Neuronal stem cell (in vitro differentiated cells): ENCODE measurements around the gene KRT73.

Experiments used
- DNase-seq: peaks from one replicate; pipeline ENCODE4 v3.0.0-alpha.2; 2013; ENCODE audit warnings: low spot score
- H2AFZ ChIP-seq: one replicate; pipeline ENCODE4 v1.6.1; 2013; ENCODE audit warnings: mild to moderate bottlenecking, low read length, inconsistent platforms
- H2AK5ac ChIP-seq: 2 replicates; pipeline ENCODE4 v1.6.1; 2013; ENCODE audit warnings: low read depth, mild to moderate bottlenecking, inconsistent platforms, low read length, moderate library complexity, mixed read lengths
- H2BK120ac ChIP-seq: 2 replicates; pipeline ENCODE4 v1.6.1; 2013; ENCODE audit warnings: low read depth, mild to moderate bottlenecking, inconsistent platforms, low read length, moderate library complexity, mixed read lengths
- H2BK12ac ChIP-seq: one replicate; pipeline ENCODE4 v1.6.1; 2013; ENCODE audit warnings: low read length, inconsistent platforms
- H2BK15ac ChIP-seq: 2 replicates; pipeline ENCODE4 v1.6.1; 2013; ENCODE audit warnings: mild to moderate bottlenecking, low read length, inconsistent platforms, mixed read lengths
- H2BK5ac ChIP-seq: one replicate; pipeline ENCODE4 v1.6.1; 2013; ENCODE audit warnings: inconsistent platforms, mild to moderate bottlenecking, low read length, moderate library complexity
- H3K14ac ChIP-seq: one replicate; pipeline ENCODE4 v1.6.1; 2013; ENCODE audit warnings: low read length, inconsistent platforms
- H3K18ac ChIP-seq: 2 replicates; pipeline ENCODE4 v1.6.1; 2013; ENCODE audit warnings: low read length, inconsistent platforms
- H3K23ac ChIP-seq: 2 replicates; pipeline ENCODE4 v1.6.1; 2013; ENCODE audit warnings: low read depth, mild to moderate bottlenecking, mixed read lengths, low read length, inconsistent platforms; ENCODE audit not compliant: poor library complexity
- H3K27ac ChIP-seq: replicated peaks from 3 replicates; pipeline ENCODE4 v1.5.1; 2013; ENCODE audit warnings: low read length, inconsistent platforms
- H3K27me3 ChIP-seq, 3 experiments: 2 replicates each; pipeline ENCODE4 v1.6.1; 2013; ENCODE audit warnings: low read length in 3 of 3, mild to moderate bottlenecking in 2 of 3, inconsistent platforms in 1 of 3, low read depth in 1 of 3, mixed read lengths in 1 of 3, moderate library complexity in 1 of 3; ENCODE audit not compliant: control insufficient read depth in 3 of 3, insufficient read depth in 3 of 3
- H3K36me3 ChIP-seq, 2 donors: replicated peaks in 1 of 2; 2 replicates each; pipeline ENCODE4 v1.6.1; 2013; ENCODE audit warnings: low read length in 2 of 2; ENCODE audit not compliant: control insufficient read depth in 2 of 2, insufficient read depth in 2 of 2
- H3K4ac ChIP-seq: 2 replicates; pipeline ENCODE4 v1.6.1; 2013; ENCODE audit warnings: inconsistent platforms, mild to moderate bottlenecking, low read length, moderate library complexity
- H3K4me1 ChIP-seq, 2 donors: 1 replicate in 1 of 2; 2 replicates in 1 of 2; pipeline ENCODE4 v1.6.1; 2013; ENCODE audit warnings: low read length in 2 of 2, low read depth in 1 of 2; ENCODE audit not compliant: control insufficient read depth in 2 of 2, insufficient read depth in 1 of 2
- H3K4me2 ChIP-seq: one replicate; pipeline ENCODE4 v1.6.1; 2013; ENCODE audit warnings: mild to moderate bottlenecking, low read length, inconsistent platforms; ENCODE audit not compliant: insufficient read depth, poor library complexity, severe bottlenecking
- H3K4me3 ChIP-seq, 2 donors: 2 replicates each; pipeline ENCODE4 v1.5.1; 2013; ENCODE audit warnings: low read length in 2 of 2, mild to moderate bottlenecking in 2 of 2, inconsistent platforms in 1 of 2, moderate library complexity in 1 of 2
- H3K79me1 ChIP-seq: one replicate; pipeline ENCODE4 v1.6.1; 2013; ENCODE audit warnings: low read depth, mild to moderate bottlenecking, inconsistent platforms, low read length, moderate library complexity
- H3K9ac ChIP-seq: one replicate; pipeline ENCODE4 v1.6.1; 2013; ENCODE audit warnings: mild to moderate bottlenecking, low read depth, low read length, inconsistent platforms; ENCODE audit not compliant: poor library complexity
- H3K9me3 ChIP-seq, 2 donors: replicated peaks in 1 of 2; 2 replicates each; pipeline versions ENCODE3 to v1.6.1; 2013; ENCODE audit warnings: low read length in 2 of 2, mild to moderate bottlenecking in 2 of 2, inconsistent platforms in 1 of 2, low read depth in 1 of 2, mixed read lengths in 1 of 2, moderate library complexity in 1 of 2; ENCODE audit not compliant: control insufficient read depth in 2 of 2, insufficient read depth in 1 of 2
- H4K8ac ChIP-seq: one replicate; pipeline ENCODE4 v1.6.1; 2013; ENCODE audit warnings: low read depth, mild to moderate bottlenecking, inconsistent platforms, low read length, moderate library complexity
- H4K91ac ChIP-seq: one replicate; pipeline ENCODE4 v1.6.1; 2013; ENCODE audit warnings: low read length, low read depth, mild to moderate bottlenecking, inconsistent platforms; ENCODE audit not compliant: poor library complexity
- WGBS, 2 donors: extraction: QIAGEN DNeasy Blood & Tissue Kit; methylation state at CpG; one replicate each; pipeline ENCODE4 v1.1.7; 2013; ENCODE audit warnings: missing lambda C conversion rate in 2 of 2, mixed read lengths in 1 of 2; ENCODE audit not compliant: insufficient read length in 2 of 2, insufficient replicate concordance in 1 of 2; ENCODE audit errors: extremely low coverage in 2 of 2; 5-methylcytosine and 5-hydroxymethylcytosine counted together

KRT73 gene

DNA sequence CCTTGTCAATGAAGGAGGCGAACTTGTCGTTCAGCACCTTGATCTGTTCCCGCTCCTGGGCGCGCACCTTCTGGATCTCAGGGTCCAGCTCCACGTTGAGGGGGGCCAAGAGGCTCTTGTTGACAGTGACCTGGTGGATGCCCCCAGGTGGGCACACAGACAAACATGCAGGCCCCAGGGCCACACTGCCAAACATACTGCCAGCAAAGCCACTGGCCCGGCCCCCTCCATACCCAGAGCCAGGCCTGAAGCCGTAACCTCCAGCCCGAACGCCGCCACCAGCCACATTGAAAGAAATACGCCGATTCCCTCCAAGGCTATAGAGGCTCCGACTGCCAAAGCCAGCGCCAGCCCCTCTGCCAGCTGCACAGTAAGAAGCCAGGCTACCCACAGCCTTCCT lies 45.1 kb downstream of the KRT73 start:
- Histone ChIP-seq H3K36me3 (no peaks in the 10 kb centered on the region), H2BK5ac (no peak overlapping the region), H3K27me3 (peaks cover 0 to 8% (median 0%) of the 10 kb centered on the region in 3 experiments), H2BK15ac (no peak overlapping the region), H2AK5ac (no peak overlapping the region), H3K18ac (no peak overlapping the region), H4K8ac (no peak overlapping the region), H3K4me3 (no peak overlapping the region), H3K4me1 (peaks cover 0 to 5% of the 10 kb centered on the region in 2 donors), H3K9me3 (no peaks in the 10 kb centered on the region), H2BK12ac (no peak overlapping the region), H2BK120ac (no peak overlapping the region), H3K23ac (no peak overlapping the region), H2AFZ (no peak overlapping the region), H3K79me1 (no peaks in the 10 kb centered on the region), H3K4ac (no peak overlapping the region), H3K9ac (no peak overlapping the region), H3K4me2 (no peak overlapping the region), H3K27ac (no peak overlapping the region), H3K14ac (no peak overlapping the region), H4K91ac (no peak overlapping the region)
- no peak for DNase-seq
- WGBS, 2 donors, result no CpG with 5 or more reads among the region's 15 CpGs

DNA sequence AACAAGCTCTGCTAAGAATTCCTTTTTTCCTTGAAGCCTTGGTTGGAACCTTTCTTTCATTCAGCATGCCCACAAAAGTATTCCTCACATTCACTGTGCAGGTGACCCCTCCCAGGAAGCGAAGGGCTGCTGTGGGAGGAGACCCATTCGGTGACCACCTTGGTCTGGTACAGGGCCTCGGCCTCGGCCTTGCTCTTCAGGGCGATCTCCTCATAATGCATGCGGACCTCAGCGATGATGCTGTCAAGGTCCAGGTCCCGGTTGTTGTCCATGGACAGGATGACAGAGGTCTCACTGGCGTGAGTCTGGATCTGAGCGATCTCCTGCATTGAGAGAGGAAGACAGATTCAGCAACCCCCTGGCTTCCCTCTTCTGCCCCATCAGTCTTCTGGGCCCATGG lies 47.8 kb downstream of the KRT73 start:
- Histone ChIP-seq H3K36me3 (no peaks in the 10 kb centered on the region), H4K8ac (no peak overlapping the region), H3K9ac (no peak overlapping the region), H3K18ac (no peak overlapping the region), H3K23ac (no peak overlapping the region), H3K79me1 (no peaks in the 10 kb centered on the region), H3K4me1 (peaks cover 0 to 4% of the 10 kb centered on the region in 2 donors), H3K9me3 (no peaks in the 10 kb centered on the region), H2BK15ac (no peak overlapping the region), H4K91ac (no peak overlapping the region), H3K4me3 (no peak overlapping the region), H3K4me2 (no peak overlapping the region), H2BK12ac (no peak overlapping the region), H3K27me3 (peaks cover 0 to 3% (median 0%) of the 10 kb centered on the region in 3 experiments), H2BK120ac (no peak overlapping the region), H3K14ac (no peak overlapping the region), H2AK5ac (no peak overlapping the region), H3K4ac (no peak overlapping the region), H2AFZ (no peak overlapping the region), H3K27ac (no peak overlapping the region), H2BK5ac (no peak overlapping the region)
- WGBS, 2 donors, result no CpG with 5 or more reads among the region's 10 CpGs
- DNase-seq, result no peak

DNA sequence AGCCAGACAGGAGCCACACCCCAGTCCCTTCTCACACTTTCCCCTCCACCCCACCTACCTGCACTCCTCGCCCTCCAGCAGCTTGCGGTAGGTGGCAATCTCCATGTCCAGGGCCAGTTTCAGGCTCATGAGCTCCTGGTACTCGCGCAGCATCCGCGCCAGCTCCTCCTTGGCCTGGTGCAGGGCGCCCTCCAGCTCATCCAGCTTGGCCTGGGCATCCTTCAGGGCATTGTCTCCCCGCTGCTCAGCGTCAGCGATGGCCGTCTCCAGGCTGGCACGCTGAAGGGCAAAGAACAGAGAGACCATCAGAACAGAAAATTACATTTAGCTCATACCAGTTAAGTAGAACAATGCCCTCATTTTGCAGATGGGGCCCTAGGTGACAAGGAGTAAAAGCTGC lies 50.2 kb downstream of the KRT73 start:
- H2AK5ac ChIP-seq, result no peak overlapping the region
- H4K91ac ChIP-seq, result no peak overlapping the region
- no CpG with 5 or more reads among the region's 12 CpGs for WGBS, 2 donors
- H3K79me1 ChIP-seq, result no peaks in the 10 kb centered on the region
- no peak overlapping the region for H3K4me2 ChIP-seq
- no peak overlapping the region for H3K14ac ChIP-seq
- H2BK12ac ChIP-seq, result no peak overlapping the region
- no peak overlapping the region for H3K18ac ChIP-seq
- no peak overlapping the region for H2BK15ac ChIP-seq
- no peak overlapping the region for H3K9ac ChIP-seq
- H4K8ac ChIP-seq, result no peak overlapping the region
- H3K27me3 ChIP-seq, result peaks cover 0 to 3% (median 0%) of the 10 kb centered on the region in 3 experiments
- no peak for DNase-seq
- no peak overlapping the region for H3K27ac ChIP-seq
- no peak overlapping the region for H2AFZ ChIP-seq
- no peak overlapping the region for H3K4ac ChIP-seq
- H3K4me3 ChIP-seq, result no peak overlapping the region
- no peaks in the 10 kb centered on the region for H3K9me3 ChIP-seq
- H3K4me1 ChIP-seq, result peaks cover 0 to 4% of the 10 kb centered on the region in 2 donors
- no peak overlapping the region for H2BK120ac ChIP-seq
- H3K36me3 ChIP-seq, result no peaks in the 10 kb centered on the region
- no peak overlapping the region for H2BK5ac ChIP-seq
- H3K23ac ChIP-seq, result no peak overlapping the region

DNA sequence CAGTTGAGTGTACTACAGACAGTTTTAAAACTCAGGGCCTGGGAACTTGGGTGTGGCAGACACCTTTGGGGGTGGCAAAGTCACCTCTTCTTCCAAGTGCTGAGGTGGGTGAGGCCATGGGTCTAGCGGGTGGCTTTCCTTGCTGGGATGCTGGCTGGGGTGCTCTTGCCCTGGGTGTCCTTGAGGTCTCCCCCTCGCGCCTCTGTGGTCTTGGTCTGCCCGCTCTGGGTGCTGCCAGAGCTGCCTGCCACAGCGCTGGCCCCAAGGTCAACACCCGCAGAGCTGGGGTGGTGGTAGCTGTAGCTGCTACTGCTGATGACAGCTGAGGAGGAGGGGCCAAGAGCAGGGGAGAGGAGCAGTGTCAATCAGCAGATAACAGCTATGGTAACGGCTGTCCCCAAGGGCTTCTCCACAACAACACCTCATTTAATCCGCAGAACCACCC lies 51.5 kb downstream of the KRT73 start:
- H4K91ac ChIP-seq, result no peak overlapping the region
- H3K4ac ChIP-seq, result no peak overlapping the region
- no peak overlapping the region for H3K27ac ChIP-seq
- WGBS, 2 donors, result no CpG with 5 or more reads among the region's 8 CpGs
- no peak overlapping the region for H2AFZ ChIP-seq
- H2AK5ac ChIP-seq, result no peak overlapping the region
- H3K9ac ChIP-seq, result no peak overlapping the region
- no peak overlapping the region for H3K23ac ChIP-seq
- no peak overlapping the region for H3K4me3 ChIP-seq
- H3K18ac ChIP-seq, result no peak overlapping the region
- no peak overlapping the region for H2BK5ac ChIP-seq
- no peaks in the 10 kb centered on the region for H3K79me1 ChIP-seq
- H2BK15ac ChIP-seq, result no peak overlapping the region
- H3K4me1 ChIP-seq, result peaks cover 0 to 4% of the 10 kb centered on the region in 2 donors
- H4K8ac ChIP-seq, result no peak overlapping the region
- no peak overlapping the region for H2BK120ac ChIP-seq
- H2BK12ac ChIP-seq, result no peak overlapping the region
- H3K36me3 ChIP-seq, result no peaks in the 10 kb centered on the region
- no peak for DNase-seq
- H3K4me2 ChIP-seq, result no peak overlapping the region
- H3K27me3 ChIP-seq, result peaks cover 0 to 3% (median 0%) of the 10 kb centered on the region in 3 experiments
- no peaks in the 10 kb centered on the region for H3K9me3 ChIP-seq
- H3K14ac ChIP-seq, result no peak overlapping the region
